ENCODE data around the gene LRP1B.

Gene LRP1B

GRCh38 chr2:140455315-140455714, 1675.5 kb downstream of the LRP1B start:
- Histone ChIP-seq H3K27ac (ENCODE audit: low read depth, low read length) (no peak overlapping the region), H3F3A (ENCODE audit: control insufficient read depth, insufficient read depth) (no peaks in the 10 kb centered on the region)

GRCh38 chr2:140454717-140455116, 1676.1 kb downstream of the LRP1B start:
- no peak overlapping the region for H3K4me3 ChIP-seq (ENCODE audit: low read length)
- no peak overlapping the region for H3K27ac ChIP-seq (ENCODE audit: low read depth, low read length)
- no peaks in the 10 kb centered on the region for H3K9me2 ChIP-seq (replicated peaks; ENCODE audit: control insufficient read depth, low read length)
- H3K4me1 ChIP-seq (ENCODE audit: control insufficient read depth, low read length): no peaks in the 10 kb centered on the region
- H4K20me1 ChIP-seq (ENCODE audit: control insufficient read depth, insufficient read depth, low read depth, low read length): no peaks in the 10 kb centered on the region
- no peaks in the 10 kb centered on the region for H3K36me3 ChIP-seq (ENCODE audit: control insufficient read depth, low read length)
- H3K27me3 ChIP-seq (ENCODE audit: control insufficient read depth, low read length): no peaks in the 10 kb centered on the region
- TF ChIP-seq CTCF (IDR thresholded peaks at IDR 0.05; ENCODE audit: low read depth, low read length, poor library complexity, severe bottlenecking): no peak
- TF ChIP-seq EZH2phosphoT487 (IDR thresholded peaks at IDR 0.05; ENCODE audit: borderline replicate concordance, low read length): no peak
- H3K79me2 ChIP-seq (ENCODE audit: control insufficient read depth, low read length): no peaks in the 10 kb centered on the region
- no peak overlapping the region for H3K4me2 ChIP-seq (ENCODE audit: low read length)
- H3K9me3 ChIP-seq (ENCODE audit: control insufficient read depth, insufficient read depth, low read length): no peaks in the 10 kb centered on the region
- no peaks in the 10 kb centered on the region for H3F3A ChIP-seq (ENCODE audit: control insufficient read depth, insufficient read depth)

More at GRCh38 chr2:140455315-140455714, 1675.5 kb downstream of the LRP1B start:
- no peaks in the 10 kb centered on the region for H3K27me3 ChIP-seq (ENCODE audit: control insufficient read depth, low read length)
- H3K36me3 ChIP-seq (ENCODE audit: control insufficient read depth, low read length): no peaks in the 10 kb centered on the region
- no peaks in the 10 kb centered on the region for H3K4me1 ChIP-seq (ENCODE audit: control insufficient read depth, low read length)
- H3K79me2 ChIP-seq (ENCODE audit: control insufficient read depth, low read length): no peaks in the 10 kb centered on the region
- no peaks in the 10 kb centered on the region for H3K9me2 ChIP-seq (replicated peaks; ENCODE audit: control insufficient read depth, low read length)
- H3K4me3 ChIP-seq (ENCODE audit: low read length): no peak overlapping the region
- H3K4me2 ChIP-seq (ENCODE audit: low read length): no peak overlapping the region
- no peaks in the 10 kb centered on the region for H3K9me3 ChIP-seq (ENCODE audit: control insufficient read depth, insufficient read depth, low read length)
- no peaks in the 10 kb centered on the region for H4K20me1 ChIP-seq (ENCODE audit: control insufficient read depth, insufficient read depth, low read depth, low read length)
- TF ChIP-seq EZH2phosphoT487 (IDR thresholded peaks at IDR 0.05; ENCODE audit: borderline replicate concordance, low read length) (no peak), CTCF (IDR thresholded peaks at IDR 0.05; ENCODE audit: low read depth, low read length, poor library complexity, severe bottlenecking) (no peak)

GRCh38 chr2:140451324-140451723, 1679.5 kb downstream of the LRP1B start:
- no peaks in the 10 kb centered on the region for H3K9me2 ChIP-seq (replicated peaks; ENCODE audit: control insufficient read depth, low read length)
- no peak overlapping the region for H3K4me3 ChIP-seq (ENCODE audit: low read length)
- no peaks in the 10 kb centered on the region for H3K36me3 ChIP-seq (ENCODE audit: control insufficient read depth, low read length)
- no peaks in the 10 kb centered on the region for H3K4me1 ChIP-seq (ENCODE audit: control insufficient read depth, low read length)
- H3K79me2 ChIP-seq (ENCODE audit: control insufficient read depth, low read length): no peaks in the 10 kb centered on the region
- H3K27ac ChIP-seq (ENCODE audit: low read depth, low read length): no peak overlapping the region
- TF ChIP-seq EZH2phosphoT487 (IDR thresholded peaks at IDR 0.05; ENCODE audit: borderline replicate concordance, low read length) (no peak), CTCF (IDR thresholded peaks at IDR 0.05; ENCODE audit: low read depth, low read length, poor library complexity, severe bottlenecking) (no peak)
- no peaks in the 10 kb centered on the region for H4K20me1 ChIP-seq (ENCODE audit: control insufficient read depth, insufficient read depth, low read depth, low read length)
- no peaks in the 10 kb centered on the region for H3K9me3 ChIP-seq (ENCODE audit: control insufficient read depth, insufficient read depth, low read length)
- H3K4me2 ChIP-seq (ENCODE audit: low read length): no peak overlapping the region
- H3K27me3 ChIP-seq (ENCODE audit: control insufficient read depth, low read length): no peaks in the 10 kb centered on the region
- no peaks in the 10 kb centered on the region for H3F3A ChIP-seq (ENCODE audit: control insufficient read depth, insufficient read depth)

- Histone ChIP-seq H3K9me2 (replicated peaks; ENCODE audit: control insufficient read depth, low read length) (no peaks in the 10 kb centered on the region), H3K4me2 (ENCODE audit: low read length) (no peak overlapping the region), H4K20me1 (ENCODE audit: control insufficient read depth, insufficient read depth, low read depth, low read length) (no peaks in the 10 kb centered on the region), H3K9me3 (ENCODE audit: control insufficient read depth, insufficient read depth, low read length) (no peaks in the 10 kb centered on the region), H3K79me2 (ENCODE audit: control insufficient read depth, low read length) (no peaks in the 10 kb centered on the region), H3F3A (ENCODE audit: control insufficient read depth, insufficient read depth) (no peaks in the 10 kb centered on the region), H3K27me3 (ENCODE audit: control insufficient read depth, low read length) (no peaks in the 10 kb centered on the region), H3K4me3 (ENCODE audit: low read length) (no peak overlapping the region), H3K4me1 (ENCODE audit: control insufficient read depth, low read length) (no peaks in the 10 kb centered on the region), H3K36me3 (ENCODE audit: control insufficient read depth, low read length) (no peaks in the 10 kb centered on the region), H3K27ac (ENCODE audit: low read depth, low read length) (no peak overlapping the region)
- TF ChIP-seq EZH2phosphoT487 (IDR thresholded peaks at IDR 0.05; ENCODE audit: borderline replicate concordance, low read length) (no peak), CTCF (IDR thresholded peaks at IDR 0.05; ENCODE audit: low read depth, low read length, poor library complexity, severe bottlenecking) (no peak)
Observed at GRCh38 chr2:140442319-140442718, 1688.5 kb downstream of the LRP1B start.
